NCI-H146 treated with DMSO at 0.1 percent for 48 hours (cell line): Measurements from ENCODE around the gene YY1.
"Not testable (repeated sequence)": the region's sequence is repeated elsewhere in the genome, so short reads cannot be mapped to it uniquely, and the experiment has no call there.

Experiments
- DNase-seq: peaks from one replicate; lab custom pipeline; 2025; ENCODE audit not compliant: unreplicated experiment; lab: John Stamatoyannopoulos, UW

Gene YY1

DNA sequence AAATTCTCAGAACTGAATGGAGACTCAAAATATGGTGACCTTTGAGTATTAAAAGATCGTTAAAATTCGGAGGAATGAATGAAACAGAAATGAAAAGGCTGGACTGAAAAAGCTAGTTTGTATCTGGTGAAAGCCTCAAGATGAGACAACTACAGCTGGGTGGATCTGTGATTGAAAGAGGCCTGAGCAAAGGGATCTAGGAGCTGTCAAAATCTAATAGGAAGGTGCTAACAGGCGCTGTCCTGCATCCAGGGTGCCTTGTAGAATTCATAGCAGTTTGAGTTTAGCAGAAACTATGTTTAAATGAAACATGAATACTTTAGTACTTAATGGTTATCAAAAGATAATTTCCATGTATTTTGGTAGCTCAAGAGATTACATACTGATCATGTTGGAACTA is 2.3 kb downstream of the YY1 start:
- DNase-seq: no peak

DNA sequence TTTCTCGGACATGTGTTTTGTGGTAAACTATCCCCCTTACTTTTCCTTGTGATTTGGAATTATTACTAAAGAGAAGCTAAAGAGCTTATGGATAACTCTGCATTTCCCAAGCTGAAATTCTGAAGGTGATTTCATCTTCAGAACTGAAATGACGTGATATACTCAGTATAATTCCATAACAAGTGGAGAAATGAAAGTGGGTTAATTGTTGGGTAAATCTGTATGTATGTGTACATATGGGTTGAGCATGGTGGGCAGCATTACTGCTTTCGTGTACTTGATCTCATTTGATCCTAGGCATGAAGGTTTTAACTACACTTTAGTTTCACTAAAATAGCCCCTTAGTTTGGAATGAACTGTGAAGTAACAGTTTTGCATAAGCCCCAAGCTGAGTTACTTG is 4.1 kb downstream of the YY1 start:
- DNase-seq: no peak

DNA sequence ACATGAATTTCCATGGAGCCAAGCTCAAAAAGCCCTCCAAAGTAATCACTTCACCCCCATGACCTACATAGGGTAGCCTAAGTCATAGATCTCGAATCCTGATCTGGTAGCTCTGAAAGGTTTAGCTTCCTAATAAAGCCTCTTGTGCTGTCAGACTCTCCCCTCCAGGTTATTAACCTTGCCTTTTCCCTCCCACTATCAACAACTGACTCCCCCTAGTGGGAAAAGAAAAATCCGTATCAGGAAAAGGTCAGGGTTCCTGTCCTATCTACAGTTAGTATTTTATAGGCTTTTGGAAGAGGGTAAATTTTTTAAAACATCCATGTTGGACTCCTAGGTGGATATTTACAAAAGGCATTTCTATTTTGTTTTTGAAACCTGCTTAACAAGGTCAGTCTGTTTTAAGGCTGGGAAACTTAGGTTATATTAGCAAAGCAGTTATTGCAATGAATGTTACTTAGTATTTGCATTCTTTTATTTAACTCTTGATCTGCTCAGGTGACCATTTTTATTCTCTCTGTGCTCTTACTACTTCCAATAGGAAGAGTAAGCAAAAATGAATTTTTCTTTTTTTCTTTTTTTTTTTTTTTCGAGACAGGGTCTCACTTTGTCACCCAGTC is 8.0 kb downstream of the YY1 start:
- peak; percentile 7 for DNase-seq

DNA sequence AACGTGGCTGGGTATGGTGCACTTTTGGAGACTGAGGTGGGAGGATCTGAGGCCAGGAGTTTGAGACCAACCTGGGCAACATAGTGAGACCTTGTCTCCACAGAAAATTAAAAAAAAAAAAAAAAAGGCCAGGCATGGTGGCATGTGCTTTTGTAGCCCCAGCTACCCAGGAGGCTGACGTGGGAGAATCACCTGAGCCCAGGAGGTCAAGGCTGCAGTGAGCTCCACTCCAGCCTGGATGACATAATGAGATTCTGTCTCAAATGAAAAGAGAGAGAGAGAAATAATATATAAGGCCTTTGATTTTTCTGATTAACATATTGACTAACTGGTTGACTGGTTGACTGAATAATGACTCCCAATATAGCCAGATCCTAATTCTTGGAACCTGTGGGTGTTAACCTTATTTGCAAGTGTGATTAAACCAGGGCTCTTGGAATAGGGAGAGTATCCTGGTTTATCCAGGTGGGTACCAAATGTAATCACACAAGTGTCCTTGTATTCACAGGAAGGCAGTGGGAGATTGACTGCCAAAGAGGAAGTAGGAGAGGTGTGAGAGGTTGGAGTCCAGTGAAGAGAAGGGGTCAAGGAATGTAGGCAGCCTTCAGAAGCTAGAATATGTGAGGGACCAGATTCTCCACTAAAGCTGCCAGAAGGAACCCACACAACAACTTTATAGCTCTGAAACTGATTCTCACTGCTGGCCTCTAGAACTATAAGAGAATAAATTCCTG is 12.0 kb downstream of the YY1 start:
- no peak for DNase-seq

DNA sequence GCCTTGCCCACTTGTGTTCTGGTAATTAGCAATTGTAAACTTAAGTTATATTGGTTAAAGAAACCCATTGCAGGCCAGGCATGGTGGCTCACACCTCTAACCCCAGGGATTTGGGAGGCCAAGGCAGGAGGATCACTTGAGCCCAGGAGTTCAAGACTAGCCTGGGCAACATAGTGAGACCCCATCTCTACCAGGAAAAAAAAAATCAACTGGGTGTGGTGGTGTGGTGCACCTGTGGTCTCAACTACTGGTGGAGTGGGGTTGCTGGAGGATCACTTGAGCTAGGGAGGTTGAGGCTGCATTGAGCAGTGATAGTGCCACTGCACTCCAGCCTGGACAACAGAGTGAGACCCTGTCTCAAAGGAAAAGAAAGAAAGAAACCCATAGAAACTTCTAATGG is 13.7 kb downstream of the YY1 start:
- DNase-seq: no peak

DNA sequence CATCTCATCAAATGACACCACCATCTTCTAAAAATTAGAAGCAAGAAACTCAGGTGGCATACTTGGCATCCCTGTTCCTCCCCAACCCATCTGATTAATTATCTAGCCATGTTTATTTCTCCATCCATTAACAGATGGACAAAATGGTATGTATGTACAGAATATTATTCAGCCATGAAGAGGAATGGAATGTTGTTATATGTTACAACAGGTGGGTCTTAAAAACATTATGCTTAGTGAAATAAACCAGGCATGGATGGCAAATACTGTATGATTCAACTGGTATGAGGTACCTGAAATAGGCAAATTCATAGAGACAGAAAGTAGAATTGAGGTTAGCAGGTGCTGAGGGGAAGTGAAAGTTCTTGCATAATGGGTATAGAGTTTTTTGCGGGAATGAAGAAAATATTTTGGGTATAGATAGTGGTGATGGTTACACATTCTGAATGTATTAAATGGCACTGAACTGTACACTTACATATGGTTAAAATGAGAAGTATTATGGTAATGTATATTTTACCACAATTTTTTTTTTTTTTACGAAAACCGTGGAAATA is 17.5 kb downstream of the YY1 start:
- DNase-seq: no peak

DNA sequence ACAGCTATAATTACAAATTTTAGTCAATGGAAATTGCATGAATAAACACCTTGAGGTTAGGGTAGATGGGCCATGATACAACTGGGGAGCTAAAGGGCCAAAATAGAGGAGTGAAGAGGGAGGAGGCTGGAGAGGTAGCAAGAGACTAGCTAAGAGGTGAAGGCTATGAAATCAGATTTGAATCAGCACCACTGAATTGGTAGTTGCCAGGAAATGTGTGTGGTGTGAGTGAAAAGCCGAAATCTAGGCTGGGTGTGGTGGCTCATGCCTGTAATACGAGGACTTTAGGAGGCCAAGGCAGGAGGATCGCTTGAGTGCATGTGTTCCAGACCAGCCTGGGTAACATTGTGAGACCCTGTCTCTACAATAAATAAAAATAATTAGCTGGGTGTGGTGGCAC is 22.7 kb downstream of the YY1 start:
- no peak for DNase-seq

DNA sequence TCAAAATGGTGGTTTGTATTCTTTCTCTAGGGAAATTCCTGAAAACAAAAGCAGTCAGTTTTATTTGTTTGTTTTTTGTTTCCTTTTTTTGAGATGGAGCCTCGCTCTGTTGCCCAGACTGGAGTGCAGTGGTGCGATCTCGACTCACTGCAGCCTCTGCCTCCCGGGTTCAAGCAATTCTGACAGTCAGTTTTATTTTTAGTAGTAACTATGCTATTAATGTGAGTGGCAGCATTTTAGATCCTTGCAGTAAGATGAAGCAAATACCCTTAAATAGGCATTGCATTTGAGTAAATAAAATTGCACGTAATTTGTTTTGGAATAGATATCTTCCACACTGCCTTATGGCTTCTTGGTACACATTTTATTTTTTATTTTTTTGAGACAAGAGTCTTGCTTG is 23.6 kb downstream of the YY1 start:
- no peak for DNase-seq

DNA sequence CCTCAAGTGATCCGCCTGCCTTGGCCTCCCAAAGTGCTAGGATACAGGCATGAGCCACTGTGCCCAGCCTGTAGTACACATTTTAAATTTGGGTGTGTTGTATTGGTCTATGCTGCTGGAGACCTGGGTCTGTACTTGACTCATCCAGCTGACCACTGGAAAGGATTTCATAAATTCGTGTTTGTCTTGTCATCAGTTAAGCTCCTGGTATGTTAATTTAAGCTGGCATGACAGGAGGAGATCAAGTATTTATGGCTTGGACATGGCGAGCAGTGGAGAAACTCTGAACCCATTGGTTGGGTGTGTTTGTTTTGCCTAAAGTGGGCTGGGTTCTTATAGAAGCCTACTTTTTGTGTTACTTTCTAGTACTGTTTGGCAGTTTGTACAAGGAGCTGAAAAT is 24.2 kb downstream of the YY1 start:
- DNase-seq: no peak

DNA sequence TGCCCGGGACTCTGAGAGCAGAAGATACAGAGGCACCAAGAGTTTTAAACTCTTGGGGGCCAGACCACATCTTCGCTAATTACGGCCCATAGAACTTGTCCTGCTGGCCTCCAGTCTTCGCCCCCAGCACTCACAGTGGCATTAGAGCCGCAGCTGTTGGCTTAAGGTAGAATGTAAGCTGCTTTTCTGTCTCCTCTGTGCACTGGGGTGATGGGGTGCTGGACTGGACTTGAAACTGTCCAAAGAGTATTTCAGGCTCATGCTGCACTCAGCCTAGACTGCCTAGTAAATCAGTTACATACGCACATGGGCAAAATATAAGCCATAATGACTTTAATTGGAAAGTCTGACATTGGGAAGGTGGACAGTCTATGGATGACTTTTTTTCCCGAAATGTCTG is 29.0 kb downstream of the YY1 start:
- no peak for DNase-seq

DNA sequence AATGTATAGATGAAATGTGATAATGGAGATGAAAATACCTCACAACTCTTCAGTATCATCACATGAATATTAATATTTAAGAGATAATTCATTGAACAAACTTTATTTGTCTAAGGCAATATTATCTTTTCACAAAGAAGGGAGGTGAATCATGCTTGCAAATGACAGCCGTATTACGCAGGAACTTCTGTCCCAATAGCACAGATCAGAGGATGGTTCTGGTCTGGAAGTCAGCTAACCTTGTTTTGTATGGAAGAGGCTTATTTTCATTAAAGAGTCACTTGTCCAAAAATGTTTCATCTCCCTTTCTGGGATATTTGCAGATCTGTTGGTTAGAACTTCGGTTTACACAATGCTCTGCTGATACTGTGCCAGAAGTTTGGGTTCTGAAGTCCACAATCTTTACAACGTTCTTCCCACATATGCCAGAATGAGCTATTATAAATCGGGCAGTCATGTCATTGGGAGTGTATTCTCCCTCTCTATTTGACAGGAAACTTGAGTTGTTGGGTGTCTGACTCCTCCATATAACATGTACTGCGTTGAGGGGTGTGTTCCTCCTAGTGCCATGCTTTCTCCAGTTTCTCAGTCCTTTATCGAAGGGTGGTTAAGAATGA is 29.8 kb downstream of the YY1 start:
- no peak for DNase-seq

DNA sequence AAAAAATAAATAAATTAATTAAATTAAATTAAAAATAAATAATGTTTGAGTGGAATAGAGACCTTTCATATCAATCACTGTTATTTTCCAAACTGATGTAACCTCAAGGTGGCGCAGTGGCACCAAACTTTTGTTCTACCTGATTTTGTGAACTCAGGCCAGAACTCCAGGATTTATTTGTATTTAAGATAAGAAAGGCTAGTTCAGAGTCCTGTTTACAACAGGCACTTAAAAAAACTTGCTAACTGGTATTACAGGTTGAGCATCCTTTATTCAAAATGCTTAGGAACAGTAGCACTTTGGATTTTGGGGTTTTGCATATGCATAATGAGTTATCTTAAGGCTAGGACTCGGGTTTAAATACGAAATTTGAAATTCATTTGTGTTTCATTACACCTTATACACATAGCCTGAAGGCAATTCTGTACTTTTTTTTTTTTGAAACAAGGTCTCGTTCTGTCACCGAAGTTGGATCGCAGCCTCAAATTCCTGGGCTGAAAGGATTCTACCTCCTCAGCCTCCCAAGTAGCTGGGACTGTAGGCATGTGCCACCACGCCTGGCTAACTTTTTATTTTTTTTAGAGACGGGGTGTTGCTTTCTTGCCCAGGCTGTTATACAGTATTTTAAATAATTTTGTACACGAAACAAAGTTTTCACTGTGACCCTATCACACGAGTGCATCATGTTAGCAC is 32.4 kb downstream of the YY1 start:
- no peak for DNase-seq

DNA sequence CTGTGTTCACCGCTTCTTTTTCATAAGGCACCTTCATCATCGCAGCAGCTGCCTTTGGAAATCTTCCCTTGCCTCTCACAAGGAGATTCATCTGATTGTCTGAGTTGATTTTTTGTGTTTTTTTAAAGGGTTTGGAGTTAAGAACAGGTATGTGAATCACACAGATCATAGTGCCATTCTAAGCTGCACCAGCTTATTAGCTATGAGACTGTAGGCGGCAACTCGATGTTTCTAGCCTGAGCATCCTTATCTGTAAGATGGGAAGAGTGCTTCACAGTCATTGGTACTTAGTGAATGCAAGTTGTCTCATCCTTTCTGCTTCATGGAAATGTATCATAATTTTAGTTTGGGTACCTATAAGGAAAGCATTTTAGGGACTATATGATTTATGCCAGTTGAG is 35.3 kb downstream of the YY1 start:
- no peak for DNase-seq

DNA sequence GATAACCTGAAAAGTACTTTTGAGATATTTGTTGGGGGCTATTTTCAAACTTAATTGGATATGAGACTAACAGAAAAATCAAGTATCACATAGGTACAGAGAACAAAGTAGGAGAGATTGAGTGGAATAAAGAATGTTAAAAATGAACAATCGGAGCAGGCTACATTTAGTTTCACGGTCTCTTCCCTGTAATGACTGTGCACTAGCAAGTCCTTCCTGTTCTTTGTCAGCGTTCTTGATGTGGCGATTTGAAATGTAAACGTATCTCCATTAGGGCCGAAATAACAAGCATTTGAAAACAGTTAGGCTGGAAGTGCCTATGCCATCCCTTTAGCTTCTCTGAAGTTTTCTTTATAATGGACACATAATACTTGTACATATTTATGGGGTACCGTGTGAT is 36.3 kb downstream of the YY1 start:
- no peak for DNase-seq

DNA sequence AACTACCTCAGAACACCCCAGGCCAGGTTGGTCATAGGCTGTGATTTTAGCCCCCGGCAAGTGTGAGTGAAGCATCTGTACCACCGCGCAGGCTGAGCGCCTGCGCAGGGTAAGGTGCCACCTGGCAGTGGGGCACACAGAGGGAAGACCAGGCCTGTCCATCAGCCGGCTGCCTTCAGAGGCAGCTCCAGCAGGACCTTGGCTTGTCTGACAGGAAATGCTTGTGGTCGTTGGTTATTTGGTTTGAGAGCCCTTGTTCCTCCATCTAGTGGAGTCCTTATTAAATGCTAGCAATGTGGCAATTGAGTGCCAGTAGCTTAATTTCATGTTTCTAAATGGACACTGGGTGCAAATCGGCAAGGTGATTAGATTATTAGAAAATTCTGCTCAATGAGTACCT is 39.8 kb downstream of the YY1 start:
- DNase-seq: no peak

DNA sequence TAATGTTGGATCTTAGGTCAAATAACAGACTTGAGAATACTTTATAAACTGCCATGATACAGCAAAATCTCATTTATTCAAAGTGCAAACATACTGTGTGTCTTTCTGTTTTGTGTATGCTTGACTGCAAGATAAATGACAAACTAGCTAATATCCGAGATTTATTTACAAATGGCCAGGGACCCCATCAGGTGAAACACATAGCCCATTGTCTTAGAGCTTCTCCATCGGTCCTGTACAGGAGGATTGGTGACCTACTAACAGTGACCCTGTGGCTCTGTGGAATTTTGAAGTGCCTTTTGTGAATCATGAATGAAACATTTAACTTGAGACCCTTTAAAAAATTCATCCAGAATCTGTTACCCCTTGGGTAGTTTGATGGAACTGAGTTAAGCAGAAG is 40.2 kb downstream of the YY1 start:
- DNase-seq: no peak

DNA sequence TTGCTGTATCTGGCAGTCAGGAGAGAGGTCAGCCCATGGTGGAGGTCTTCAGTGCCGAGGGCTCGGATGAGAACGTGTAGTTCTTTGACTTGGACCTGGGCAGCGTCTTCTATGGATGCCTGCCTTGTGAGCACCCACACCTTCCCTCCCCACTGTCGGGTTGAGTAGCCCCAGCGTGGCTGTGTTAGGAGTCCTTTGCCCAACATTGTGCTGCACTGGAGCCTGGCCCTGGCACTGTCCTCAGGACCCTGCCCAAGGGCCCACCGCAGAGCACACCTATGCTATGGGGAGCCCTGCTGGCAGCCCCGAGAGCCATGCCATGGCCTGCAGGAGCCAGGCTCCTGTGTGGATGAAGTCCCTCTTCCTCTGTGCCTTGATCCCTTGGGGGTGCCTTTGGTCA is 40.6 kb downstream of the YY1 start:
- DNase-seq: no peak

DNA sequence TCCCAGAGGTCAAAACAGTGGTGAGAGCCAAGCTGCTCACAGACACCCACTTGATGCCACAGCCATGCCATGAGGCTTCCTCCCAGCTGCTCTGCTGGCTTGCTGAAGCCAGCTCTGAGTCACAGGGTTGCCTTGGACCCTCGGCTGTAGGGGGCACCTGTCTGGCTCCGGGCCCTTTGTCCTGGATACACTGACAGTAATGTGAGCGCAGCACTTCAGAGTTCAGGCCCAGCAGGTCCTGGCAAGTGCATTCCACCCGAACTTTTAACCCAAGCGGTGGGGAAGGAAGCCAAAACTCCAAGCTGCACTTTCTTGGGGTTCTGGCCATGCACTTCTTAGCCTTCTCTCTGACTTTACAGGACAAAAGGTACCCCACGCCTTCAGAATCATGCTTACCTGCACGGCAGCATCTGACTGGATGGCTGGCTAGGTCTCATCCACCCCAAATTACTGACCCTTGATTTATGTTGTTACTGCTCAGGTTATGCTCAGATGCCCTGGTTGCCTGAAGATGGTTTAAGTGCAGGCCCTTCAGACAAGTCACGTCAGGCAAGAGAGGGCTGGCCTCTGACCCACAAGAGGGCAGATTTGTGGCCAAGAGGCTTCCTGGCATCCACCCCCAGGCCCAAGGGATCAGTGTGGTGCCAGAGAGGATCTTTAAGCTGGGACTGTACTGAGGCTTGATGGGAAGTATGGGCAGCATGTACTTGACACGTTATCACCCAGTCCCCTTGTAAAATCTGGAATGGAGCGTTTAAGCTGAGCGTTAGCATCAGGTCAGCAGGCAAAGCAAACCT is 42.5 kb downstream of the YY1 start:
- DNase-seq: no peak

DNA sequence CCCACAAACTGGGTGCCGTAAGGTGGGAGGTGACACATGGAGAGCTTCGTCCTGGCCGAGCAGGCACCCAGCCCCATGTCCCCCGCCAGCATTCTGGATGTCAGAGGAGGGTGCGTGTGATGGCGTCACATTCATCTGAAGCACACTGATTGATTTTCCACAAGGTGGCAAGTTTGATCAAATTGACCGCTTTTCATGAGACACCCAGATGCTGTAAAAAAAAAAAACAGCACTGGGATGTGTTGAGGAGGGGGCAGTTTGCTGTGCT is 43.1 kb downstream of the YY1 start:
- DNase-seq: no peak

DNA sequence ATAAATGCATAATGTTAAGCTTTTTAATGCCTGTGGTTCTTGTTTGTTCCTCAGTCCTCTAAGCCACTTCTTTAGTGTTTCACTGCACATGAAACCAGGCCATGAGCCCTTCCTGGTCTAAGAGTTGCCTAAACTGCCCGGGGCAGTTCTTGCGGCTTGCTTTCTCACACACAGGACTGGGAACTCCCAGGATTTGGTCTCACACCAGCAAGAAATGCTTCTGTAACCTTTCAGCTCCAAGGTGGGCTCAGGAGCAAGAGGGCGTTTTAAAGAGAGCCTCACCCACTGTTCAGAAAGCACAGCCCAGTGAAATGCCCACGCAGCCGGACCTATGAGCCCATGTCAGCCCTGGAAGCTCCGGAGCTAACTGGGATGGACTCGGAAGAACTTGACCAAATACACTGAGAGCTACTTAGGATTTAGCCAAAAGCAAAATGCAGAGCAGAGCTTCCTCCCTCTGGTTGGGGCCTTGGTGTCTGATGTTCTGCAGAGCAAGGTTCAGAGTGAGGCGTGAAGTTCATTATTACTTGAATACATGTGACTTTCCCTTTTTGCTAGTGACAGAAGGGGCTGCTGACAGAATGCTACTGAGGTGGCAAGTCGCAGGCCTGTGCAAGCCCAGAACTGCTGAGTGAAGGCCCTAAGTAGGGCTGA is 43.9 kb downstream of the YY1 start:
- DNase-seq: no peak

DNA sequence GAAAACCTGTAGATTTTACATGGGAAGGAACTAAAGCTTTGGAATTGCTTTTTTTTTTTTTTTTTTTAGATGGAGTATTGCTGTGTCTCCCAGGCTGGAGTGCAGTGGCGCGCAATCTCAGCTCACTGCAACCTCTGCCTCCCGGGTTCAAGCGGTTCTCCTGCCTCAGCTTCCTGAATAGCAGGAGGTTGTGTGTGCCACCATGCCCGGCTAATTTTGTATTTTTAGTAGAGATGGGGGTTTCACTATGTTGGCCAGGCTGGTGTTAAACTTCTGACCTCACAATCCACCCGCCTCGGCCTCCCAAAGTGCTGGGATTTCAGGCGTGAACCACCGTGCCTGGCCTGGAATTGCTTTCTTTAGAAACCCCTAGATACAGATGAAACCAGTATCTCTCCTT is 44.5 kb downstream of the YY1 start:
- not testable (repeated sequence) for DNase-seq
